Liver (tissue), 9 donors: ENCODE results near the gene CRB2. TPM values are rescaled to one million over a fixed set of nuclear protein-coding genes. Genes with fewer than 3 reads are reported as not detected.

Source experiments
- DNase-seq: peaks from one replicate; pipeline ENCODE4 v3.0.0-alpha.2; 2017; ENCODE audit warnings: low spot score
- H3K27ac ChIP-seq, 2 donors: one replicate each; pipeline ENCODE4 v1.7.0; 2013; ENCODE audit warnings: inconsistent platforms in 2 of 2, low read length in 2 of 2, control low read depth in 1 of 2, low read depth in 1 of 2, mild to moderate bottlenecking in 1 of 2
- H3K27me3 ChIP-seq, 4 donors: one replicate each; pipeline versions ENCODE4 v1.6.1 to v1.7.0; 2013; ENCODE audit warnings: low read length in 3 of 4, inconsistent platforms in 1 of 4, mild to moderate bottlenecking in 1 of 4, moderate library complexity in 1 of 4; ENCODE audit not compliant: control insufficient read depth in 4 of 4, insufficient read depth in 4 of 4
- H3K36me3 ChIP-seq, 4 donors: one replicate each; pipeline versions ENCODE4 v1.6.1 to v1.7.0; 2013; ENCODE audit warnings: low read length in 3 of 4, mild to moderate bottlenecking in 3 of 4, low read depth in 1 of 4, moderate library complexity in 1 of 4; ENCODE audit not compliant: control insufficient read depth in 4 of 4, insufficient read depth in 3 of 4
- H3K4me1 ChIP-seq, 4 donors: one replicate each; pipeline versions ENCODE4 v1.6.1 to v1.7.0; 2013; ENCODE audit warnings: low read length in 3 of 4, mild to moderate bottlenecking in 3 of 4, moderate library complexity in 1 of 4; ENCODE audit not compliant: control insufficient read depth in 4 of 4, insufficient read depth in 4 of 4
- H3K4me3 ChIP-seq, 3 donors: one replicate each; pipeline versions ENCODE4 v1.6.1 to v1.7.0; 2013; ENCODE audit warnings: low read length in 3 of 3, control low read depth in 1 of 3, low read depth in 1 of 3, mild to moderate bottlenecking in 1 of 3
- H3K9ac ChIP-seq, 2 donors: one replicate each; pipeline ENCODE4 v1.7.0; 2013; ENCODE audit warnings: low read length in 2 of 2, mild to moderate bottlenecking in 2 of 2, moderate library complexity in 2 of 2, control low read depth in 1 of 2, low read depth in 1 of 2
- H3K9me3 ChIP-seq, 4 donors: one replicate each; pipeline versions ENCODE4 v1.6.1 to v1.7.0; 2013; ENCODE audit warnings: low read length in 3 of 4; ENCODE audit not compliant: control insufficient read depth in 4 of 4
- ATF3 ChIP-seq: IDR thresholded peaks from 2 replicates; pipeline ENCODE4 v1.6.1; 2016; ENCODE audit warnings: antibody characterized with exemption
- CTCF ChIP-seq: fragments of 150-350 bp; IDR thresholded peaks from 2 replicates; pipeline ENCODE4 v1.5.1; 2017; ENCODE audit warnings: improper control_type of control experiment, low read depth, low read length; ENCODE audit not compliant: missing input control
- EGR1 ChIP-seq, 2 donors: IDR thresholded peaks; 2 replicates each; pipeline ENCODE4 v1.6.1; 2016 to 2018; ENCODE audit warnings: antibody characterized with exemption in 2 of 2, low read depth in 2 of 2
- FOXA1 ChIP-seq: IDR thresholded peaks from 2 replicates; pipeline ENCODE4 v1.6.1; 2016; ENCODE audit warnings: antibody characterized with exemption
- FOXA2 ChIP-seq: IDR thresholded peaks from 2 replicates; pipeline ENCODE4 v1.6.1; 2016; ENCODE audit warnings: antibody characterized with exemption
- GABPA ChIP-seq, 2 donors: IDR thresholded peaks in 1 of 2; conservative IDR thresholded peaks in 1 of 2; 2 replicates each; pipeline ENCODE4 v1.6.1; 2016; ENCODE audit warnings: antibody characterized with exemption in 2 of 2, mild to moderate bottlenecking in 1 of 2, moderate library complexity in 1 of 2
- HNF4A ChIP-seq, 2 donors: conservative IDR thresholded peaks; 2 replicates each; pipeline ENCODE4 v1.6.1; 2016; ENCODE audit warnings: antibody characterized with exemption in 2 of 2, mild to moderate bottlenecking in 2 of 2
- HNF4G ChIP-seq: IDR thresholded peaks from 2 replicates; pipeline ENCODE4 v1.6.1; 2016; ENCODE audit warnings: antibody characterized with exemption
- JUND ChIP-seq, 2 donors: IDR thresholded peaks; 2 replicates each; pipeline ENCODE4 v1.6.1; 2016; ENCODE audit warnings: antibody characterized with exemption in 2 of 2
- MAX ChIP-seq: IDR thresholded peaks from 2 replicates; pipeline ENCODE4 v1.6.1; 2016; ENCODE audit warnings: antibody characterized with exemption
- NR2F2 ChIP-seq: IDR thresholded peaks from 2 replicates; pipeline ENCODE4 v1.6.1; 2016; ENCODE audit warnings: antibody characterized with exemption
- RXRA ChIP-seq, 2 donors: IDR thresholded peaks; 2 replicates each; pipeline ENCODE4 v1.6.1; 2017 to 2018; ENCODE audit warnings: antibody characterized with exemption in 2 of 2, mild to moderate bottlenecking in 1 of 2
- SP1 ChIP-seq: IDR thresholded peaks from 2 replicates; pipeline ENCODE4 v1.6.1; 2018; ENCODE audit warnings: antibody characterized with exemption, mild to moderate bottlenecking
- TAF1 ChIP-seq: conservative IDR thresholded peaks from 2 replicates; pipeline ENCODE4 v1.6.1; 2016; ENCODE audit warnings: antibody characterized with exemption, mild to moderate bottlenecking
- YY1 ChIP-seq: IDR thresholded peaks from 2 replicates; pipeline ENCODE4 v1.6.1; 2016; ENCODE audit warnings: antibody characterized with exemption, mild to moderate bottlenecking
- ZBTB33 ChIP-seq: IDR thresholded peaks from 2 replicates; pipeline ENCODE4 v1.6.1; 2016; ENCODE audit warnings: antibody characterized with exemption
- WGBS: extraction: QIAGEN DNeasy Blood & Tissue Kit; methylation state at CpG from one replicate; pipeline ENCODE4 v1.1.7; 2013; 5-methylcytosine and 5-hydroxymethylcytosine counted together
- polyA plus RNA-seq, 2 donors: library from polyadenylated mRNA; stranded (reverse) in 1 of 2; unstranded in 1 of 2; fragments of 200-250 nt in 1 of 2; fragments of >200 nt in 1 of 2; fragmentation: Nextera tagmentation in 1 of 2; extraction: Ambion mirVana in 1 of 2; gene quantifications; one replicate each; pipeline versions ENCODE4 v1.2.1 to v1.2.3, GENCODE V29; 2013 to 2015
- total RNA-seq, 2 donors: library from RNA; depleted of rRNA; stranded (reverse); fragments of >200 nt; gene quantifications; one replicate each; pipeline ENCODE4 v1.2.3, GENCODE V29; 2014
- donor health status: healthy.
- donor health status: healthy.
- donor health status: healthy.
- donor health status: healthy.
- donor health status: healthy.

The CRB2 gene
- total and polyA plus RNA-seq, 4 donors, result 1.7 TPM; not detected in 3

GRCh38 chr9:123361086-123361730 lies 5.2 kb downstream of the CRB2 start (continued):
- TF ChIP-seq FOXA2 (no peak), CTCF (no peak), HNF4G (no peak), JUND (IDR thresholded peaks at IDR 0.05) (no peak), MAX (no peak)

- no peaks in the 10 kb centered on the region for H3K9me3 ChIP-seq
- no peaks in the 10 kb centered on the region for H3K27me3 ChIP-seq
- H3K36me3 ChIP-seq, result no peaks in the 10 kb centered on the region
- 66% methylated on average over 11 of the region's 11 CpGs for WGBS
- H3K4me3 ChIP-seq, result no peak overlapping the region
- H3K9ac ChIP-seq, result no peak overlapping the region
- no peak for TF ChIP-seq NR2F2
- TF ChIP-seq SP1, result no peak
- TF ChIP-seq FOXA1, result no peak
- TF ChIP-seq MAX, result no peak
- no peak for TF ChIP-seq FOXA2
- no peak for TF ChIP-seq GABPA (IDR thresholded peaks at IDR 0.05 in 1 of 2, conservative IDR thresholded peaks at IDR 0.05 in 1 of 2)
- TF ChIP-seq ZBTB33, result no peak
- TF ChIP-seq TAF1, result no peak
- TF ChIP-seq ATF3, result no peak
- TF ChIP-seq HNF4A (conservative IDR thresholded peaks at IDR 0.05), result no peak
- TF ChIP-seq HNF4G, result no peak
- no peak for TF ChIP-seq JUND (IDR thresholded peaks at IDR 0.05)
- TF ChIP-seq EGR1 (IDR thresholded peaks at IDR 0.05; ENCODE audit: low read depth in 2 of 2), result no peak
- DNase-seq, result no peak
- no peak overlapping the region for H3K27ac ChIP-seq
- no peaks in the 10 kb centered on the region for H3K4me1 ChIP-seq
Measured at GRCh38 chr9:123361731-123362510, 5.9 kb downstream of the CRB2 start.

GRCh38 chr9:123362856-123363255 lies 6.9 kb downstream of the CRB2 start:
- 91% methylated on average over 23 of the region's 23 CpGs for WGBS
- H3K36me3 ChIP-seq, result no peaks in the 10 kb centered on the region
- H3K27ac ChIP-seq, result no peak overlapping the region
- H3K9me3 ChIP-seq, result no peaks in the 10 kb centered on the region
- H3K27me3 ChIP-seq, result no peaks in the 10 kb centered on the region
- no peak overlapping the region for H3K9ac ChIP-seq
- no peak for DNase-seq
- H3K4me1 ChIP-seq, result no peaks in the 10 kb centered on the region
- TF ChIP-seq JUND (IDR thresholded peaks at IDR 0.05), result no peak
- TF ChIP-seq NR2F2, result no peak
- TF ChIP-seq EGR1 (IDR thresholded peaks at IDR 0.05; ENCODE audit: low read depth in 2 of 2), result no peak
- no peak for TF ChIP-seq RXRA (IDR thresholded peaks at IDR 0.05)
- no peak for TF ChIP-seq ZBTB33
- TF ChIP-seq MAX, result no peak
- TF ChIP-seq YY1, result no peak
- no peak for TF ChIP-seq HNF4A (conservative IDR thresholded peaks at IDR 0.05)
- TF ChIP-seq FOXA2, result no peak
- no peak for TF ChIP-seq ATF3
- H3K4me3 ChIP-seq, result no peak overlapping the region
